ENCODE data around the gene ABCB9.

Gene ABCB9

DNA sequence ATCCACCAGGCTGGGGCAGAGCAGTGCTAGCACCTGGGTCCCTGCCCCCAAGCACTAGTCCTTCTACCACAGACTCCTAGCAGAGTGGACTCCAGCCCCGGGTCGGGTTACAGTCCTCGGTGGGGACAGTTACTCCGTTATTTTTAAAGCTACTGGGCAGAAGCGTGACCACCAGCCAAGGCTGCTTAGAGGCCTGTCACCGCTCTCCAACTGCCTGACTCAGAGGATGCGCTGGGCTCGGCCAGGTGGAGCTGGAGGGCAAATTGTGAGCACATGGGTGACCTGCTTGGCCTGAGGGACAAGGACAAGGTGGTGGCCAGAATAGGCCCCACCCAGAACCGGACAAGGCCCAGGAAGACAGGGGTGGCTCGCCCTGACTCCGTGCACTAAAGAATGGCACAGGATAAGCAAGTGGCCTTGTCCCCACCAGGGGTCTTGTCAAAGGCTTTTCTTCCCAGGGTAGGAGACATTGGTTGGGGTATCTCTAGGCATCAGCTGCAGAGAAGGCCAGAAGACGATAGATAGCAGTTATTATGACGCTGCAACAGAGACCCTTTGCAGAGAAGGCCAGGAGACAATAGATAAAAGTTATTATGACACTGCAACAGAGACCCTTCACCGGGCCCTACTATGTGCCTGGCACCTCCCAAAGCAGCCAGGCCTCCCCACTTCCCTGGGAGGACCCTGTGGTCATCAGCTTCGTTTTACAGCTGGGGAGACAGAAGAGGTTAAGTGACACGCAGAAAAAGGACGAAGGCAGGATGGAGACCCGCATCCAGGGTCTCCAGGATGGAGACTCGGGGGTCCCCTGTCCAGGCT is 1.6 kb downstream of the ABCB9 start:
- H3K27me3 Mint-ChIP-seq = no peaks in the 10 kb centered on the region
- H3K4me1 Mint-ChIP-seq = peaks cover 15% of the 10 kb centered on the region
- H3K36me3 Mint-ChIP-seq = no peaks in the 10 kb centered on the region
- peak overlapping the region; percentile 54 for H3K4me3 Mint-ChIP-seq
- H3K9me3 Mint-ChIP-seq = no peaks in the 10 kb centered on the region
- ATAC-seq = no peak
- no peak overlapping the region for H3K27ac Mint-ChIP-seq

DNA sequence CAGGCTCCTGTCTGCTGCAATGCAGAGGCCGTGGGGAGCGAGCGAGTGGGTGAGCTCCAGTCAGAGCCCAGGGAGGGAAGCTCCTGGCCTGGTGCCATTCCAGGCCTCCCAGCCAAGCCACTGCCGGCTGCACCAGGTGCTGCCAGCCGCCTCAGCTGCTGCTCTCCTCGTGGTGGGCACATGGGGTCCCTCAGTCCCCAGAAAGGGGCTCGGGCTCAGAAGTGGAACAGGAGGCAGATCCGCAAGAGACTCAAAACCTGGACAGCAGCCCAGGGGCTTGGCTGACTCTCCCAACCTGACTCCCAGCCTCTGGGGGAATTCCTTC is 2.4 kb downstream of the ABCB9 start:
- H3K27me3 Mint-ChIP-seq = no peaks in the 10 kb centered on the region
- H3K4me1 Mint-ChIP-seq = peaks cover 15% of the 10 kb centered on the region
- H3K27ac Mint-ChIP-seq = no peak overlapping the region
- H3K4me3 Mint-ChIP-seq = no peak overlapping the region
- no peaks in the 10 kb centered on the region for H3K9me3 Mint-ChIP-seq
- no peak for ATAC-seq
- H3K36me3 Mint-ChIP-seq = no peaks in the 10 kb centered on the region

DNA sequence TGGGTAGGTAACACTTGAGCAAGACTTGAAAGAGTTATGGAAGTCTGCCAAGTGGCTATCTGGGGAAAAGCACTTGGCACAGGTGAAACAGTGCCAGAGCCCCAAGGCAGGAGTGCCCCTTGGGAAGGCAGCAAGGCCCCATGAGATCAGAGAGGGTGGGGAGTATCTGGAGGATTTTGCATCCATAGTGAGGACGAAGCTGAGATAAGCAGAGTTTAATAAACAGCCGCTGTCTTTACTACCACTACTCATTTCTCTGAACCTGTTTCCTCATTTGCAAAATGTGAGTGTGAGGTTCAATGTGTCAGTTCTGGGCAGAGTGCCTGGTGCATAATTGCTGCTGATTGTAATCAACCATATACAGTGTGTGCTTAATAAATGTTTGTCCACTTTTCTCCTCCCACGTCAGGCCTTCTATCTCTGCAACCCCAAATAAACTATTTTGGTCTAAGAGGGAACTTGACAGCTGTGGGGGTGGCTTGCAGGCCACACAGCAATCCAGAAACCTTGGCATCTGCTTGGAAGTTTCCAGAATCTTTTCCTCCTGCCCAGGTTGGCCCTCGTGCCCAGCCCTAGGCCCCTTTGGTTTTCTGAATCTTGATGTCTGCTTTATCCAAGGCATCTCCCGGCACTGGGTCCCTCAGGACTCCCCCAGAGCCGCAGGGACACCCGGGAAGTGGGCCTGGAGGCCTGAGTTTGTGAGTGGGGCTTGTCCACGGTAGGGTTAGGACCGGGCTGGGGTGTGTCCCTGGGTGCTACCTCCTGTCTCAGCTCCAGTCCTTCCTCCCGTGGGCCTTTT is 4.5 kb downstream of the ABCB9 start:
- Mint-ChIP-seq H3K4me3 (no peak overlapping the region), H3K36me3 (no peaks in the 10 kb centered on the region), H3K4me1 (peaks cover 11% of the 10 kb centered on the region), H3K9me3 (no peaks in the 10 kb centered on the region), H3K27ac (no peak overlapping the region), H3K27me3 (no peaks in the 10 kb centered on the region)
- no peak for ATAC-seq

DNA sequence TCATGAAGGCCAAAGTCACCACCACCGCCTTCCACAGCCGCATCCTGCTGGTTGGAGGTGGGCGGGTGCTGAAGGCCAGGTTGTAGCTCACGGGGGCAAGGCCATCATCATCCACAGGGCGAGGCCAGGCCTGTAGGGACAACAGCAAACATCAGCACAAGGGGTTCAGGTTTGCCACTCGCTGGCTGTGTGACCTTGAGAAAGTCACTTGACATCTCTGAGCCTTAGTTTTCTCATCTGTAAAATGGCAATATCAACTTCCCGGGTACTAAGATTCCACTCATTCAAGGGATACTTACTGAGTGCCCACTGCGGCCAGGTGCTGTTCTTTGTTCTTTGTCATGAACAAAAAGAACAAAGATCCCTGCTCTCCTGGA is 6.1 kb downstream of the ABCB9 start:
- Mint-ChIP-seq H3K9me3 (no peaks in the 10 kb centered on the region), H3K4me1 (peaks cover 8% of the 10 kb centered on the region), H3K36me3 (no peaks in the 10 kb centered on the region), H3K27me3 (no peaks in the 10 kb centered on the region), H3K27ac (no peak overlapping the region), H3K4me3 (no peak overlapping the region)
- ATAC-seq = no peak

DNA sequence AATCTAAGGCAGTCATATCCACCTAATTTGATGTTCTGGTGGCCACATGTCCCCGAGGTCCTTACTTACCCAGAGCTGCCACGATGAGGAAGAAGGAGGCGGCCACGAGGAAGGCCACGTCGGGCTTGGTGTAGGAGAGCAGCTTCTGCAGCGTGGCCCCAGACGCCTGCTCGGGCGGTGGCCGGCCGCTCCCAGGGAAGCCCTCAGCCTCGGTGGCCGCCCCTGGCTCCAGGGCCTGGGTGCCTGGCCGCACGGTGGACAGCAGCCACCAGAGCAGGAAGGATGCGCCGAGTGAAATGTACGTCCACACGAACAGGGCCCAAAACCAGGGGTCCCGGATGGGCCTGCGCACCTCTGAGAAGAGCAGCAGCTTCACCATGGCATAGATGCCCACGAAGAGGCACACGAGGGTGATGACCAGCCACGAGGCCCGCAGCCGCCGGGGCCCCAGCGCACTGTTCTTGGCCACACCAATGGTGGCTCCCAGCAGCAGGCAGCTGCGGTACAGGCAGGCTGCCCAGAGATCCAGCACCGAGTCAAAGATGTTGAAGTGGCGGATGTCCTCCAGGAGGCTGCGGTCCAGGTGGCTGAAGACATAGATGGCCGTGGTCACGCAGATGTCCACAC is 6.6 kb downstream of the ABCB9 start:
- no peak overlapping the region for H3K27ac Mint-ChIP-seq
- no peak overlapping the region for H3K4me3 Mint-ChIP-seq
- no peaks in the 10 kb centered on the region for H3K9me3 Mint-ChIP-seq
- H3K27me3 Mint-ChIP-seq = no peaks in the 10 kb centered on the region
- ATAC-seq = no peak
- H3K36me3 Mint-ChIP-seq = no peaks in the 10 kb centered on the region
- H3K4me1 Mint-ChIP-seq = peaks cover 3% of the 10 kb centered on the region

DNA sequence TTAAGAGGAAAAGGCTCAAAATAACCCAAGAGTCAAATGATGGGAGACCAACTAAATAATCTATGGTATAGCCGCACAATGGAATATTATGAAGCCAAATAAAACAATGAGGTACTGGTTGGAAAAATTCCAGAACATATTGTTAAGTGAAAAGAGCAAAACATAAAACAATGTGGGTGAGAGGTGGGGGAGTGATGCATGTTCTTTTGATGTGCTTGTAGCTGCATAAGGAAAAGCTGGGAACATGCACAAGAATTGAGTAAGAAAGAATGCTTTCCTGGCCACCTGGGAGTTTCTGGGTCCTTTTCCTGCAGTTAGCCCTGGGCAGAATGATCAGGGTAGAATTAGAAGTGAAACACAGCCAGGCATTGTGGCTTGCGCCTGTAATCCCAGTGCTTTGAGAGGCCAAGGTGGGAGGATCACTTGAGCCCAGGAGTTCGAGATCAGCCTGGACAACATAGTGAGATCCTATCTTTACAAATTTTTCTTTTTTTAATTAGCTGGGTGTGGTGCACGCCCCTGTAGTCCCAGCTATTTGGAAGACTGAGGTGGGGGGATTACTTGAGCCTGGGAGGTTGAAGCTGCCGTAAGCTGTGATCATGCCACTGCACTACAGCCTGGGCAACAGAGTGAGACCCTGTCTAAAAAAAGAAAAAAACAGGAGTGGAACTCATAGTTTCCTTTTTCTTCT is 7.9 kb downstream of the ABCB9 start:
- ATAC-seq = no peak
- Mint-ChIP-seq H3K4me1 (no peaks in the 10 kb centered on the region), H3K9me3 (no peaks in the 10 kb centered on the region), H3K36me3 (no peaks in the 10 kb centered on the region), H3K27ac (no peak overlapping the region), H3K27me3 (no peaks in the 10 kb centered on the region), H3K4me3 (no peak overlapping the region)

DNA sequence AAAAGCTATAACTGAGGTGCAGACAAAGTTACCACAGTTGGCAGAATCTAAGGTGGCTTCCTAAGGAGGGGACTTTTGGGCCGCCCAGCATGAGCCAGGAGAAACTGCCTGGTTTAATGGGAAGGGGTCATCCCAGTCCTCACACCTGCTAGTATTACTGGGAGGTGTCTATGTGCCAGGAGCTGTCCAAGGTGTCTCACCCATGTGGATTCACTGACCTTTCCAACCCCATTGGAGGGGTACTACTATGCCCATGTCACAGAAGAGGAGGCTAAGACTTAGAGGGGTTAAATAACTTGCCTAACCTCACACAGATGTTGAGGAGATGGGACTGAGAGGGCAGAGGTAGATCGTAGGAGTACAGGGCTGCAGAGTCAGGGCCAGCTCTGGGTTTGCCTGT is 10.2 kb downstream of the ABCB9 start:
- H3K4me1 Mint-ChIP-seq = peaks cover 16% of the 10 kb centered on the region
- H3K27me3 Mint-ChIP-seq = no peaks in the 10 kb centered on the region
- no peak overlapping the region for H3K4me3 Mint-ChIP-seq
- no peaks in the 10 kb centered on the region for H3K36me3 Mint-ChIP-seq
- H3K27ac Mint-ChIP-seq = no peak overlapping the region
- H3K9me3 Mint-ChIP-seq = no peaks in the 10 kb centered on the region
- ATAC-seq = no peak

DNA sequence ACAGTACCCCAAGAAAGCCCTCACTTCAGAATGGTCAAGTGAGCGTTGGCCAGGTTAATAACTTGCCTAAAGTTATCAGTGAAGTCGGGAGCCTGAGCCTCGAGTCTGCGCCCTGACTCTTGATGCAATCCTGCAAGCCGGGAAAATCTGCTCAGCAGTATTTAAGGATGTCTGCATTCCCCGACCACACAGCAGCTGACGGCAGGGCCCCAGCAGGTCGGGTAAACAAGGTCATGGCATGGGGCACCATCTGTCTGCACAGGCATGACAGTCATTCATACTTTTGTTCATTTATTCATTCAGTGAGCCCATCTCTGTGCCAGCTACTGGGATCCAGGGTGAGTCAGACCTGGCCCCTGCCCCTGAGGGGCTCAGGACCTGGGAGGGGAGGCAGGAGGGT is 11.1 kb downstream of the ABCB9 start:
- Mint-ChIP-seq H3K27ac (no peak overlapping the region), H3K4me1 (peaks cover 16% of the 10 kb centered on the region), H3K36me3 (no peaks in the 10 kb centered on the region), H3K4me3 (no peak overlapping the region), H3K9me3 (no peaks in the 10 kb centered on the region), H3K27me3 (no peaks in the 10 kb centered on the region)
- no peak for ATAC-seq

DNA sequence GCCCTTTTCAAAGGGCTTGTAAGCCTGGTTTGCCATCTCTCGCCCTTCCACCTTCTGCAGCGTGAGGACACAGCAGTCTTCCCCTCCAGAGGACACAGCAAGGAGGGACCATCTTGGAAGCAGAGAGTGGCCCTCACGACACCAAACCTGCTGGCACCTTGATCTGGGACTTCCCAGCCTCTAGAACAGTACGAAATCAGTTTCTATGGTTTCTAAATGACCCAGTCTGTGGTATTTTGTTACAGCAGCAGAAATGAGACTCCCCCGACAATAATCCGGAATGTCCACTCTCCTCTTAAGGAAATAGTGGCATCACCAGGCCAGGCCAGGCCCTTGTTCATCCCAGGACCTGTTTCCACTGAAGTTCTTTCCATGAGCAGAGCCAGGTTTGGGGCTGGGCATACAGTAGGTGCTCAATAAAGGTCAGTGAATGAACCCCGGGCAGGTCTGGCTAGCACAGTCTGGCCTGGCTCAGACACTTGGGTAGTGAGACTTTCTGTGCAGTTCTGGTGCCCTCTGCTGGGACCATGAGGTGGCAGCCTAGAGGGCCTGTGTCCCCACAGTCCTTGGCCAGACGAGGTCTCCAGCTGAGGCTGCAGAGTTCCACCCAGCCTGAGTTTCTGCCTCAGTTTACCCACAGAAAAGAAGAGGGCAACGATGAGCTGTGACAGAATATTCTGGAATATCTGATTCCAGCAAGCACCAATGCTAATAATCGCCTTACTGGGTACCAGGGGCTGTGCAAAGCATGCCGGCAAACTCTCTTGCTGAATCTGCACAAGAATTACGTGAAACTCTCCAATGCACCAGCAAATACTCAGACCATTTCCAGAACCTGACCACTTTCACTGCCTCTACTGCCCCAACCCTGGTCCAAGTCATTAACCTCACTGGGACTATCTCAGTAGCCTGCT is 14.0 kb downstream of the ABCB9 start:
- peak; percentile 93 for ATAC-seq
- Mint-ChIP-seq H3K9me3 (no peaks in the 10 kb centered on the region), H3K4me1 (peaks cover 36% of the 10 kb centered on the region), H3K36me3 (no peaks in the 10 kb centered on the region), H3K27ac (peak overlapping the region; percentile 40), H3K27me3 (no peaks in the 10 kb centered on the region), H3K4me3 (no peak overlapping the region)

DNA sequence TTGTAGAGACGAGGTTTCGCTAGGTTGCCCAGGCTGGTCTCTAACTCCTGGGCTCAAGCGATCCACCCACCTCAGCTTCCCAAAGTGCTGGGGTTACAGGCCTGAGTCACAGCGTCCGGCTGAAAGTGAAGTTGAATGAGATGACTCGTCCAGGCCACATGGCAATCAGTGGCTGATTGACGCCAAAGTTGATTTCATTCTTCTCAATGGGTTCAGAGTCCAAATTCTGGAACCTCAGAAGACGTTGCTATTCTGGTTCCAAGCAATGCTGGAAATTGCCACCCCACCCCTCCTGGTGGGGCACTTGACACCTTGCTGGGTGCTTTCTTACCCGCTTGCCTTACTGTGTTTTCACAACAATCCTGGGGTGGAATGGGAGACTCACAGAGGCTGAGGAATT is 14.9 kb downstream of the ABCB9 start:
- no peaks in the 10 kb centered on the region for H3K27me3 Mint-ChIP-seq
- peak overlapping the region; percentile 40 for H3K27ac Mint-ChIP-seq
- no peaks in the 10 kb centered on the region for H3K36me3 Mint-ChIP-seq
- H3K4me3 Mint-ChIP-seq = no peak overlapping the region
- no peaks in the 10 kb centered on the region for H3K9me3 Mint-ChIP-seq
- H3K4me1 Mint-ChIP-seq = peaks cover 44% of the 10 kb centered on the region
- no peak for ATAC-seq

DNA sequence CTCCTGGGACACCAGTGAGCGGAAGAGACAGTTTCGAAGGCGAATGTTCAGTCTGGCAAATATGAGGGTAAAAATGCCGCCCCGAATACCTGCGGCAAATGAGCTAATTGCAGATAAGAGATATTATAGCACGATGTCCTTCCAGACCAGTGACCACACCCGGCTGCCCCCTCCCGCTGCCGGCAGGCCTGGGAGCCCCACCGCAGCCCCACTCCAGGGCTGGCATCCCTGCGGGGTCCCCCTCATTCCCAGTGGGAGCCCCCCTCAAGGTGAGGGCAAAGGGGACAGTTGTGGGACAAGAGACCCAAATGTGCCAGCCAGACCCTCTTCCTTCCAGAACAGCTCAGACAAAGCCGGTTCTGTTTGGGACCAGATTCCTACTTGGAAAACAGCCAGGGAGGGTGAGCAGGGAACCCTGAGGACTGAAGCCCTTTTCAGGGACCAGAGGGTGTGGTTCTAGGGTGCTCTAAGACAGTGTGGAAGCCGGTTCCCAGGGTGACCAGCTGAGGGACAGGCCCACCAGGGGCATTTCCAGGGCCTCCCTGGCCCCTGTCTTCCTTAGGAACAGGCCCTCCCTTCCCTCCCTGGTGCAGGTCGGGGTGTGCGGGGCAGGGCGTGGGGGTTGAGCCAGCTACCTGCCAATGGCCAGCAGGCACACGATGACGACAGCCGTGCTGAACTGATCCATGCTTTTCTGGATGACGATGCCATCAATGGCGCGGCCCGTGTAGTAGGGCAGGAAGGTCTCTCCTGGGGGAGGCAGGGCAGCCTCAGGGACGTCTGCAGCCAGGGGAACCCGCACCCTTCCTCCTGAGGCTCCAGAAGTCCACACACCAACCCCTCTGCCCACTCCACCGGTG is 16.2 kb downstream of the ABCB9 start:
- H3K4me3 Mint-ChIP-seq = no peak overlapping the region
- H3K36me3 Mint-ChIP-seq = no peaks in the 10 kb centered on the region
- peaks cover 55% of the 10 kb centered on the region for H3K4me1 Mint-ChIP-seq
- peak overlapping the region; percentile 32 for H3K27ac Mint-ChIP-seq
- no peak for ATAC-seq
- H3K27me3 Mint-ChIP-seq = no peaks in the 10 kb centered on the region
- H3K9me3 Mint-ChIP-seq = no peaks in the 10 kb centered on the region

DNA sequence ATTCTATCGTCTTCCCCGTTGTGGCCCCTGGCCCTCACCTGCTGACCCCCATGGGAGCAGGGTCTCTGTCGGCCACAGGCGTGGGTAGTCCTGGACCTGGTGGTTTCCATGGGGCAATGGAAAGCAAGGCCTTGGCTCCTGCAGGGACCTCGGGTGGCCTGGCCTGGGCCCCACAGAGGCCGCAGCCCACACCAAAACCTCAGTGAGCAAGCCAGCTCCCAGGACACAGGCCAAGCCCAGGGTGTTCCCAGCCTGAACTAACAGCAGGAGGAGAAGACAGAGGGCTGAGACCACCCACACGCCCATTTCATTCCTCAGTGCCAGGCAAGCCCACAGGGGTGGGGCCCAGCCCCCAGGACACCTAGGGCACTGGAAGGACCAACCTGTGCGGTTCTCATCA is 16.9 kb downstream of the ABCB9 start:
- no peaks in the 10 kb centered on the region for H3K9me3 Mint-ChIP-seq
- H3K4me3 Mint-ChIP-seq = no peak overlapping the region
- H3K27ac Mint-ChIP-seq = peak overlapping the region; percentile 32
- ATAC-seq = no peak
- no peaks in the 10 kb centered on the region for H3K27me3 Mint-ChIP-seq
- no peaks in the 10 kb centered on the region for H3K36me3 Mint-ChIP-seq
- H3K4me1 Mint-ChIP-seq = peaks cover 56% of the 10 kb centered on the region

DNA sequence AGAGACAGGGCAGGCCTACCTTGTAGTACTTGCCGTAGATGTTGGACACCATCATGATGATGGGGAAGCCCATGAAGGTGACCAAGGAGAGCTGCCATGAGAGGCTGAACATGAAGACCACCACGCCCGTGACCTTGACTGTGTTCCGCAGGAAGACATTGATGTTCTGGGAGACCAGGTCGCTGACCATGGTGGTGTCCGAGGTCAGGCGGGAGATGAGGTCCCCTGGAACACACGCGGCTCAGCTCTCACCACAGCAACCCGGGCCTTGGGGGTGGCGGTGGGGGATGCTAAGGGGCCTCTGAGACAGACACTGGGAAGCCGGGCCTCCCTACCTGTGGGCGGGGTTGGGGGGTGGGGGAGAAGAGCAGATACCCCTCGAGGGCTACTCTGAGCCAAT is 17.7 kb downstream of the ABCB9 start:
- Mint-ChIP-seq H3K4me1 (peaks cover 64% of the 10 kb centered on the region), H3K27ac (peak overlapping the region; percentile 74), H3K36me3 (no peaks in the 10 kb centered on the region), H3K9me3 (no peaks in the 10 kb centered on the region), H3K27me3 (no peaks in the 10 kb centered on the region), H3K4me3 (no peak overlapping the region)
- ATAC-seq = no peak

DNA sequence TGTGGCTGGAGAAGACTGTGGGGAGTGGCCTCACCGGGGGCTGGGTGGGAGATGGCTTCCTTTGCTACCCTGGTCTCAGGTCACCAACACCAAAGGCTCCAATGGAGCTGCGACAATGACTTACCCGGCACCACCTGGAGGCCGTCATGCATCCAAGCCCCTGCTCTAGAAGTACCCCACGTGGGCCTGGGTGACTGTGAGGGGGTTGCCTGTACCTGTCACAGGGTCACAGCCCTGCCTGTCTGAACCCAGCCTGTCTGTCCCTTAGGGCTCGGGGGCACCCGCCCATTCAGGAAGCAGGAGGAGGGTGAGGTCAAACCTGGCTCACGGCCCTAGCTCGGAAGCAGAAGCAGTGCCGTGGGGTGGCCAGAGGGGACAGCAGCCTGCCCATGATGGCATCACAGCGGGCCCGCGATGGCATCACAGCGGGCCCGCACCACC is 18.9 kb downstream of the ABCB9 start:
- Mint-ChIP-seq H3K36me3 (no peaks in the 10 kb centered on the region), H3K4me3 (peak overlapping the region; percentile 28), H3K9me3 (no peaks in the 10 kb centered on the region), H3K27ac (peak overlapping the region; percentile 74), H3K4me1 (peaks cover 69% of the 10 kb centered on the region), H3K27me3 (no peaks in the 10 kb centered on the region)
- peak; percentile 50 for ATAC-seq

All from stimulated activated memory B cell treated with anti-CD40 and anti-IgM and Interleukin-4, amounts not matched to agents 10 μg/mL and 1 μg/mL and 100 μg/mL, for 72 hours (primary cell).